Lower lobe of right lung (tissue), 2 donors: Measurements from ENCODE around the gene FIBIN. TPM values are rescaled to one million over a fixed set of nuclear protein-coding genes. Genes with fewer than 3 reads are reported as not detected.

Experiments used
- ATAC-seq, 2 donors: fragments of 200-7000 bp; cut with Tn5 transposase; one replicate each; pipeline ENCODE4 v1.9.1; 2020 to 2022; ENCODE audit warnings: mild to moderate bottlenecking in 2 of 2, moderate library complexity in 2 of 2
- DNase-seq: peaks from one replicate; pipeline ENCODE4 v3.0.0-alpha.2; 2020
- H3K27ac ChIP-seq: fragments of 200-600 bp; one replicate; pipeline ENCODE4 v1.8.0; 2022
- H3K27me3 ChIP-seq: fragments of 200-600 bp; one replicate; pipeline ENCODE4 v1.8.0; 2022; ENCODE audit warnings: low read depth
- H3K36me3 ChIP-seq: fragments of 200-600 bp; one replicate; pipeline ENCODE4 v1.8.0; 2022; ENCODE audit warnings: mild to moderate bottlenecking
- H3K4me1 ChIP-seq: fragments of 200-600 bp; one replicate; pipeline ENCODE4 v1.8.0; 2022
- H3K4me3 ChIP-seq: fragments of 200-600 bp; one replicate; pipeline ENCODE4 v1.8.0; 2022; ENCODE audit warnings: mild to moderate bottlenecking
- H3K9me3 ChIP-seq: fragments of 200-600 bp; one replicate; pipeline ENCODE4 v1.8.0; 2022
- intact Hi-C: fragments of 100-400 bp; cut with DNase I; formaldehyde crosslinking; loops from one replicate; pipeline ENCODE4 v1.11.0; 2022
- total RNA-seq: library from RNA; stranded (reverse); fragmentation: NEBNext Ultra II Directional; extraction: Animal tissue kit (Norgen Biotek cat#: 25700); gene quantifications from one replicate; pipeline ENCODE4 v1.2.1, GENCODE V29; 2021
- TF ChIP-seq, protein P1 (sequence below): fragments of 200-600 bp; IDR thresholded peaks from one replicate; pipeline ENCODE4 v1.8.0; 2022; ENCODE audit warnings: antibody characterized with exemption, mild to moderate bottlenecking
- donor health status: DM: no; HTN: yes; CAD: no; lungs with severe emphysema.

FIBIN gene
- total RNA-seq, 1 donor from 2014 or later = 27.8 TPM

DNA sequence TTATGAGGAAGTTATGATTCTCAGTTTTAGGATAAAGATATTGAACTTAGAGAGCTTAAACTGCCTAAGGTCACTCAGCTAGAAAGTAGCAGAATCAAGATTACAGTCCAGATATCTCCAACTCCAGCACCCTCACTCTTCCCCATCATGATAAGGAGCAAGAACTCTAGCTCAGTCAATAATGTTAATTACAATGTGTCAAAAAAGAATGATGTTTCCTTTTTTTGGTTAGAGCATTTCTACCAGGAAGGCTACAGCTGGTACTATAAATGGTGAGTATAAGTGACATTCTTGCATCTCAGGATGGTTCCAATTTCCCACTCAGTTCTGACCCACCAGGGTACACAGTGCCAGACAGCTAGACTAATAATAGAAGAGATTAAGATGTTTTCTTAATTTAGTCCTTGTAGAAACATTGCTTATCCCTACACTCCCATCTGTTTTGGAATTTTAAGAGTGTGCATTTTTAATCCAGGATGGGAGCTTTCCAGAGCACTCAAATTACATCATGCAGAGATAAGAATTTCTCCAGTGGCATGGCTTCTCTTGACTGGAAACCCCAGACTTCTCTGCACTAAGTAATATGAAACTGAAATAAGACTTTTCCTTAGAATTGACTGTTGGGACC lies 25.1 kb downstream of the FIBIN start:
- H3K27ac ChIP-seq = no peak overlapping the region
- intact Hi-C loops = no loop called here
- no peaks in the 10 kb centered on the region for H3K9me3 ChIP-seq
- H3K36me3 ChIP-seq = no peaks in the 10 kb centered on the region
- no peak overlapping the region for H3K4me3 ChIP-seq
- TF ChIP-seq, protein P1, sequence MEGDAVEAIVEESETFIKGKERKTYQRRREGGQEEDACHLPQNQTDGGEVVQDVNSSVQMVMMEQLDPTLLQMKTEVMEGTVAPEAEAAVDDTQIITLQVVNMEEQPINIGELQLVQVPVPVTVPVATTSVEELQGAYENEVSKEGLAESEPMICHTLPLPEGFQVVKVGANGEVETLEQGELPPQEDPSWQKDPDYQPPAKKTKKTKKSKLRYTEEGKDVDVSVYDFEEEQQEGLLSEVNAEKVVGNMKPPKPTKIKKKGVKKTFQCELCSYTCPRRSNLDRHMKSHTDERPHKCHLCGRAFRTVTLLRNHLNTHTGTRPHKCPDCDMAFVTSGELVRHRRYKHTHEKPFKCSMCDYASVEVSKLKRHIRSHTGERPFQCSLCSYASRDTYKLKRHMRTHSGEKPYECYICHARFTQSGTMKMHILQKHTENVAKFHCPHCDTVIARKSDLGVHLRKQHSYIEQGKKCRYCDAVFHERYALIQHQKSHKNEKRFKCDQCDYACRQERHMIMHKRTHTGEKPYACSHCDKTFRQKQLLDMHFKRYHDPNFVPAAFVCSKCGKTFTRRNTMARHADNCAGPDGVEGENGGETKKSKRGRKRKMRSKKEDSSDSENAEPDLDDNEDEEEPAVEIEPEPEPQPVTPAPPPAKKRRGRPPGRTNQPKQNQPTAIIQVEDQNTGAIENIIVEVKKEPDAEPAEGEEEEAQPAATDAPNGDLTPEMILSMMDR = no peak
- H3K27me3 ChIP-seq = no peaks in the 10 kb centered on the region
- no peak for ATAC-seq
- no peaks in the 10 kb centered on the region for H3K4me1 ChIP-seq
- DNase-seq = no peak

DNA sequence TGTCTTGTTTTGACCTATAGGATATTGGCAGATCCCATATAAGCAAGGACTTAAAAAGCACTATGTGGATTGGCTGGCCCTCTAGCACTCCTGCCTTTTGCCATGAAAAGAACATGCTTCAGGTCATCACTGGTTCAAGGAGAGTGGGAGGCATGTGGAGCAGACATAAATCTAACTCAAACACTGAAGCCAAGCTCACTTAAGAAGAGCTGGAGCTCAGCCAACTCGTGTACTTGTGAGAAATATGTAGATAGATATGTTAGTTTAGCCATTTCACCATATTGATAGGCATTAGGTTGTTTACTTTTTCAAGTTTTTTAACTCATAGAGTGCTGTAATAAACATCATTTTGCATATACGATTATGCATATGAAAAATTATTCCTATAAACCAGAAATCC lies 26.8 kb downstream of the FIBIN start:
- TF ChIP-seq, protein P1 = no peak
- H3K27me3 ChIP-seq = no peaks in the 10 kb centered on the region
- intact Hi-C loops = no loop called here
- no peak for DNase-seq
- no peak overlapping the region for H3K27ac ChIP-seq
- ATAC-seq = no peak
- H3K36me3 ChIP-seq = no peaks in the 10 kb centered on the region
- H3K4me1 ChIP-seq = no peaks in the 10 kb centered on the region
- H3K4me3 ChIP-seq = no peak overlapping the region
- no peaks in the 10 kb centered on the region for H3K9me3 ChIP-seq

DNA sequence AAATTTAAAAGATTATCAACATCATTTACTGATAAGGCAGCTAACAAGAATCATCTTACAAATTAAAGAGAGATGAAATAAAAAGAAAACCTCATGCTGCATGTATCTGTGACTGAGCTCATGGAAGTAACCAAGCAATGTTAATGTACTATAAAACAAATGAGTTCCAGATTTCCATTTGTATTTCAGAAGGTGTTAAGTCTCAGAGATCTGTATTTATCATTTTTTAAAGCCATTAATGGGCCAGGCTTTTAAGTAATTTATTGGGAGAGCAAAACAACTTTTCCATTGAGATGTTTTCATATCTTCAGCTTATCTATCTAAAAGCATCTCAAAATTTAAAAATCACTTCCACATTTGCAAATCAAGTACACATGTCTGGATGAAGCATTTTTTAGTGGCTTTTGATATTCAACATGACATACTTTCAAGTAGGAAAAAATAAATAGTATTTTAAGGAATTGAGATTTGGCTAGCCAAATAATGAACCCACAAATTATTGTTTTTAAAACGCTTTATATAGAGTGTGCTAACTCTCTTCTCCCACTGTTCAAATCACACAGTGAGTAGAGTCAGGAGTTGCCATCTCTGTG lies 28.8 kb downstream of the FIBIN start:
- H3K4me1 ChIP-seq = no peaks in the 10 kb centered on the region
- no peaks in the 10 kb centered on the region for H3K36me3 ChIP-seq
- no peak overlapping the region for H3K4me3 ChIP-seq
- intact Hi-C loops = no loop called here
- TF ChIP-seq, protein P1 = no peak
- no peak for DNase-seq
- H3K27me3 ChIP-seq = no peaks in the 10 kb centered on the region
- H3K27ac ChIP-seq = no peak overlapping the region
- no peak for ATAC-seq
- no peaks in the 10 kb centered on the region for H3K9me3 ChIP-seq

DNA sequence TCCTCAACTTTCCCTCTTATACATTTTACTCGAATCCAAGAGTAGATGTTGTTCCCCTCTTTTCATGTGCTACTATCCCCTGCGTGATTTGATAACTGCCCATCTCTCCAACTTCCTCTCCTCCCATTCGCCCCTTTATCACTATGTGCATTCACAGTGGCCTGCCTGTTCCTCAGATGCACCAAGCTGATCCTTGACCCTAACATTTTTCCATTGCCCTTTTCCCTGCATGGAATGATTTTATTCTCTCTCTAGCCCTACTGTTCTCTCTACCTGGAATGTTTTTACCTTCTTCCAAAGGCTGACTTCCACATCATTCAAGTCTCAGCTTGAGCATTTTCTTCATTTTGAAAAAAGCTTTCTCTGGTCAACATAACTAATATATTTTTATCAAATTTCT lies 31.0 kb downstream of the FIBIN start:
- TF ChIP-seq, protein P1 = no peak
- no peak overlapping the region for H3K4me3 ChIP-seq
- H3K36me3 ChIP-seq = no peaks in the 10 kb centered on the region
- H3K4me1 ChIP-seq = no peaks in the 10 kb centered on the region
- no peaks in the 10 kb centered on the region for H3K27me3 ChIP-seq
- no peaks in the 10 kb centered on the region for H3K9me3 ChIP-seq
- DNase-seq (no peak), ATAC-seq (no peak)
- intact Hi-C loops = no loop called here
- no peak overlapping the region for H3K27ac ChIP-seq

DNA sequence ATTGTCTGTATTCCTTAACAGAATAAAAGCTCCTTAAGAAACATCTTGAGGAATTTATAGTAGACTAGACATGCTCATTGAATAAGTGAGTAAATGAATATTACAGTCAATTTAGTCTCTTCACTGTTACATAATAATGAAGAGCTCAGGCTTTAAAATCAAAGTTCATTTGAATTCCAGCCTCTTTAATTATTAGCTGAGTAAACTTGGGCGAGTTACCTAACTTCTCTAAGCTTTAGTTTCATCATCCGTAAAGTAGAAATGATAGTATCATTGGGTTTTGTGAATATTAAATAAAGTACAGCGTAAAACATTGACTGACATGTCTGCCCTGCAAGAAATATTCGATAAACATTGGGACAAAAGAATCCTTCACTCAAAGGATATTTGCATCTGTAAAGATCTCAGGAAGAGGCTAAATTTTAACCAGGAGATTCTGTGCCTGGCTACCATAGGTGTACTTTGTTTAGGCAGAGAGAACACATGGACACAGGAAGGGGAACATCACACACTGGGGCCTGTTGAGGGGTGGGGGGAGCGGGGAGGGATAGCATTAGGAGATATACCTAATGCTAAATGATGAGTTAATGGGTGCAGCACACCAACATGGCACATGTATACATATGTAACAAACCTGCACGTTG lies 31.5 kb downstream of the FIBIN start:
- Histone ChIP-seq H3K27me3 (no peaks in the 10 kb centered on the region), H3K4me1 (no peaks in the 10 kb centered on the region), H3K4me3 (no peak overlapping the region), H3K9me3 (no peaks in the 10 kb centered on the region), H3K36me3 (no peaks in the 10 kb centered on the region), H3K27ac (no peak overlapping the region)
- ATAC-seq = no peak
- TF ChIP-seq, protein P1 = no peak
- intact Hi-C loops = no loop called here
- DNase-seq = no peak
